IMR-90 (cell line): ENCODE results near the gene OR2A1. TPM values are rescaled to one million over a fixed set of nuclear protein-coding genes. Genes with fewer than 3 reads are reported as not detected.

Experiments
- polyA plus RNA-seq, 3 experiments: library from polyadenylated mRNA; depleted of rRNA; stranded (reverse); fragments of >200 nt; gene quantifications; 2 replicates each; pipeline ENCODE4 v1.2.3, GENCODE V29; 2012; ENCODE audit warnings: low replicate concordance in 1 of 3
- total RNA-seq: library from RNA; depleted of rRNA; stranded (reverse); fragments of >200 nt; gene quantifications from 2 replicates; pipeline ENCODE4 v1.2.3, GENCODE V29; 2012; rRNA removed

OR2A1 gene
- total and polyA plus RNA-seq, 2 of the 4 experiments (the other 2 are of a cell fraction) = not detected

Other genes starting within 250 kb of the OR2A1 start
- gene OR2A25, start 242.6 kb upstream of the OR2A1 start, total RNA-seq = not detected in 2 replicates
- gene OR2A25, start 242.6 kb upstream of the OR2A1 start, polyA plus RNA-seq (2012; rRNA removed) = not detected in 2 replicates
- gene OR2A12, start 226.1 kb upstream of the OR2A1 start, total RNA-seq = not detected in 2 replicates
- not detected in 2 replicates for gene OR2A12, start 226.1 kb upstream of the OR2A1 start, polyA plus RNA-seq (2012; rRNA removed)
- not detected in 2 replicates for gene OR2A2, start 202.8 kb upstream of the OR2A1 start, total RNA-seq
- not detected in 2 replicates for gene OR2A2, start 202.8 kb upstream of the OR2A1 start, polyA plus RNA-seq (2012; rRNA removed)
- gene OR2A14, start 189.2 kb upstream of the OR2A1 start, total RNA-seq = not detected in 2 replicates
- not detected in 2 replicates for gene OR2A14, start 189.2 kb upstream of the OR2A1 start, polyA plus RNA-seq (2012; rRNA removed)
- gene CTAGE4, start 129.0 kb upstream of the OR2A1 start, total RNA-seq = not detected in 2 replicates
- gene CTAGE4, start 129.0 kb upstream of the OR2A1 start, polyA plus RNA-seq (2012; rRNA removed) = 0.03 TPM in 1 of 2 replicates, not detected in the other
- not detected in 2 replicates for gene ARHGEF35, start 116.6 kb upstream of the OR2A1 start, total RNA-seq
- not detected in 2 replicates for gene ARHGEF35, start 116.6 kb upstream of the OR2A1 start, polyA plus RNA-seq (2012; rRNA removed)
- gene OR2A42, start 72.8 kb upstream of the OR2A1 start, total RNA-seq = not detected in 2 replicates
- not detected in 2 replicates for gene OR2A42, start 72.8 kb upstream of the OR2A1 start, polyA plus RNA-seq (2012; rRNA removed)
- not detected in 2 replicates for gene OR2A7, start 47.6 kb upstream of the OR2A1 start, total RNA-seq
- not detected in 2 replicates for gene OR2A7, start 47.6 kb upstream of the OR2A1 start, polyA plus RNA-seq (2012; rRNA removed)
- not detected in 2 replicates for gene CTAGE8, start 43.1 kb upstream of the OR2A1 start, total RNA-seq
- not detected in 2 replicates for gene CTAGE8, start 43.1 kb upstream of the OR2A1 start, polyA plus RNA-seq (2012; rRNA removed)
- under 0.01 TPM in 2 replicates for gene ARHGEF5, start 43.0 kb downstream of the OR2A1 start, total RNA-seq
- gene ARHGEF5, start 43.0 kb downstream of the OR2A1 start, polyA plus RNA-seq (2012; rRNA removed) = 0.10 and 0.19 TPM in 2 replicates
- gene NOBOX, start 91.3 kb downstream of the OR2A1 start, total RNA-seq = not detected in 2 replicates
- gene NOBOX, start 91.3 kb downstream of the OR2A1 start, polyA plus RNA-seq (2012; rRNA removed) = not detected in 2 replicates